WTC11 (cell line): ENCODE results near the gene DMD. TPM values are rescaled to one million over a fixed set of nuclear protein-coding genes. Genes with fewer than 3 reads are reported as not detected.

ENCODE experiments used
- ATAC-seq: fragments of 200-7000 bp; cut with Tn5 transposase; 2 replicates; pipeline ENCODE4 v1.10.0; 2021; ENCODE audit warnings: mild to moderate bottlenecking, moderate library complexity
- CTCF ChIA-PET: fragments of 300-600 bp; sonication (Branson Sonifier 250); formaldehyde crosslinking; loops from one replicate; lab custom pipeline; 2021; ENCODE audit warnings: antibody characterized with exemption; lab: Charles Lee
- POLR2A ChIA-PET: fragments of 350-600 bp; sonication (Branson Sonifier 250); formaldehyde crosslinking; loops from one replicate; lab custom pipeline; 2021; ENCODE audit warnings: antibody characterized with exemption; lab: Charles Lee
- DNase-seq: peaks from one replicate; pipeline ENCODE4 v3.0.0; 2021; ENCODE audit warnings: low spot score
- H3K27ac Mint-ChIP-seq: 2 replicates; pipeline ENCODE4 v1.8.0; 2021; ENCODE audit warnings: mixed read lengths
- H3K27me3 Mint-ChIP-seq: 2 replicates; pipeline ENCODE4 v1.8.0; 2021; ENCODE audit warnings: low read depth, mild to moderate bottlenecking, moderate library complexity, mixed read lengths
- H3K36me3 Mint-ChIP-seq: 2 replicates; pipeline ENCODE4 v1.8.0; 2021; ENCODE audit warnings: mixed read lengths
- H3K4me1 Mint-ChIP-seq: 2 replicates; pipeline ENCODE4 v1.8.0; 2022; ENCODE audit warnings: mixed read lengths
- H3K4me3 Mint-ChIP-seq: 2 replicates; pipeline ENCODE4 v1.8.0; 2021; ENCODE audit warnings: mild to moderate bottlenecking, moderate library complexity, mixed read lengths
- H3K9me3 Mint-ChIP-seq: 2 replicates; pipeline ENCODE4 v1.8.0; 2021; ENCODE audit warnings: mixed read lengths
- ELF4 ChIP-seq: sonication (generic); formaldehyde crosslinking; IDR thresholded peaks from 2 replicates; pipeline ENCODE4 v1.8.1; 2022; ENCODE audit warnings: low read depth, mild to moderate bottlenecking, moderate library complexity, missing genetic modification reagents
- FOXJ3 ChIP-seq: sonication (generic); formaldehyde crosslinking; IDR thresholded peaks from 2 replicates; pipeline ENCODE4 v1.9.0; 2021; ENCODE audit warnings: missing genetic modification reagents, mild to moderate bottlenecking, borderline replicate concordance
- GRHL2 ChIP-seq: fragments of 250-450 bp; sonication (Bioruptor Pico); IDR thresholded peaks from 2 replicates; pipeline ENCODE4 v1.8.0; 2022; ENCODE audit warnings: mild to moderate bottlenecking, moderate library complexity; ENCODE audit not compliant: insufficient replicate concordance, severe bottlenecking
- GTF2I ChIP-seq: fragments of 250-450 bp; sonication (Bioruptor Pico); conservative IDR thresholded peaks from 2 replicates; pipeline ENCODE4 v1.4.0; 2021; ENCODE audit warnings: mild to moderate bottlenecking
- MYBL2 ChIP-seq: sonication (generic); formaldehyde crosslinking; IDR thresholded peaks from 2 replicates; pipeline ENCODE4 v1.8.1; 2023; ENCODE audit warnings: mild to moderate bottlenecking, moderate library complexity, missing genetic modification reagents
- NFATC4 ChIP-seq: fragments of 250-450 bp; sonication (Bioruptor Pico); IDR thresholded peaks from 2 replicates; pipeline ENCODE4 v1.9.0; 2021; ENCODE audit warnings: mild to moderate bottlenecking
- NR2C2 ChIP-seq: sonication (generic); formaldehyde crosslinking; IDR thresholded peaks from 2 replicates; pipeline ENCODE4 v1.8.0; 2022; ENCODE audit warnings: mild to moderate bottlenecking, missing genetic modification reagents
- NR3C1 ChIP-seq: sonication (generic); formaldehyde crosslinking; conservative IDR thresholded peaks from 2 replicates; pipeline ENCODE4 v1.8.1; 2023; ENCODE audit warnings: low read depth, mild to moderate bottlenecking, missing genetic modification reagents
- OVOL2 ChIP-seq: fragments of 250-450 bp; sonication (Bioruptor Pico); IDR thresholded peaks from 2 replicates; pipeline ENCODE4 v1.9.0; 2021; ENCODE audit warnings: mild to moderate bottlenecking, borderline replicate concordance
- RELA ChIP-seq: sonication (generic); formaldehyde crosslinking; IDR thresholded peaks from 2 replicates; pipeline ENCODE4 v1.8.1; 2022; ENCODE audit warnings: missing genetic modification reagents, mild to moderate bottlenecking, borderline replicate concordance
- RORB ChIP-seq: fragments of 250-450 bp; sonication (Bioruptor Pico); IDR thresholded peaks from 2 replicates; pipeline ENCODE4 v1.9.0; 2021; ENCODE audit warnings: mild to moderate bottlenecking
- SMAD4 ChIP-seq: sonication (generic); formaldehyde crosslinking; IDR thresholded peaks from 2 replicates; pipeline ENCODE4 v1.8.0; 2022; ENCODE audit warnings: mild to moderate bottlenecking, missing genetic modification reagents
- ZNF416 ChIP-seq: fragments of 250-450 bp; sonication (Bioruptor Pico); IDR thresholded peaks from 2 replicates; pipeline ENCODE4 v1.9.0; 2021; ENCODE audit warnings: mild to moderate bottlenecking, inconsistent platforms
- total RNA-seq: library from RNA; stranded (reverse); gene quantifications from 3 replicates; pipeline ENCODE4 v1.2.3, GENCODE V29; 2021
- TF ChIP-seq, protein P1 (sequence below): sonication (generic); formaldehyde crosslinking; IDR thresholded peaks from 2 replicates; pipeline ENCODE4 v1.8.0; 2023; ENCODE audit warnings: missing genetic modification reagents
- TF ChIP-seq, protein P2 (sequence below): sonication (generic); formaldehyde crosslinking; IDR thresholded peaks from 2 replicates; pipeline ENCODE4 v1.8.1; 2022; ENCODE audit warnings: missing genetic modification reagents, borderline replicate concordance
- TF ChIP-seq, protein P3 (sequence below): sonication (generic); formaldehyde crosslinking; IDR thresholded peaks from 2 replicates; pipeline ENCODE4 v1.8.1; 2023; ENCODE audit warnings: mild to moderate bottlenecking, missing genetic modification reagents, moderate library complexity
- TF ChIP-seq, protein P4 (sequence below): fragments of 250-450 bp; sonication (Bioruptor Pico); IDR thresholded peaks from 2 replicates; pipeline ENCODE4 v1.9.0; 2021; ENCODE audit warnings: mild to moderate bottlenecking
- TF ChIP-seq, protein P5 (sequence below): sonication (generic); formaldehyde crosslinking; IDR thresholded peaks from 2 replicates; pipeline ENCODE4 v1.8.0; 2023; ENCODE audit warnings: mild to moderate bottlenecking, missing genetic modification reagents
- TF ChIP-seq, protein P6 (sequence below): sonication (generic); formaldehyde crosslinking; IDR thresholded peaks from 2 replicates; pipeline ENCODE4 v1.8.1; 2022; ENCODE audit warnings: low read depth, mild to moderate bottlenecking, moderate library complexity, missing genetic modification reagents, borderline replicate concordance
- TF ChIP-seq, protein P7 (sequence below): fragments of 250-450 bp; sonication (Bioruptor Pico); IDR thresholded peaks from 2 replicates; pipeline ENCODE4 v1.9.0; 2021; ENCODE audit warnings: moderate library complexity, mild to moderate bottlenecking, inconsistent platforms, borderline replicate concordance

Gene DMD
- total RNA-seq, 1 experiment from 2014 or later: 9.1 TPM

DNA sequence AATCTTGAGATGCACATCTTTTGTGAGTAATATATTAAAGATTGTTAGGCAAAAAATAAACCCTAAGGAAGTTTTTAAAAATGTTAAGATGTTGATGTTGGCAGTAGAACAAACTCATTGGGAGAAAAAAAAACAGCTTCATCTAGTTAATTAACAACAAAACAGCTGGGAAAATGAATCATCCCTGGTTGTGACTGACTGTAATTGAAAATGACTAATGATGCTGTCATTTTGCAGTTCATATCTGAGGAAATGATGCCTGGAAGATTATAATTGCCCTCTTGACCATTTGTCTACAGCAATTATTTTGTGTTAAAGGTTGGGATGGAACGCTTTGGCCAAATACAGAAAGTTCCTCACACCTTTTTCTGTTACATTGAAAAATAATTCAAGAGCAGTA lies 1379.1 kb downstream of the DMD start:
- CTCF ChIA-PET: no interaction called here
- no peak for TF ChIP-seq RELA (CRISPR knock-in tag)
- TF ChIP-seq NFATC4 (CRISPR knock-in tag): no peak
- no peak for TF ChIP-seq ZNF416
- TF ChIP-seq ELF4 (CRISPR knock-in tag): no peak
- TF ChIP-seq, protein P1, sequence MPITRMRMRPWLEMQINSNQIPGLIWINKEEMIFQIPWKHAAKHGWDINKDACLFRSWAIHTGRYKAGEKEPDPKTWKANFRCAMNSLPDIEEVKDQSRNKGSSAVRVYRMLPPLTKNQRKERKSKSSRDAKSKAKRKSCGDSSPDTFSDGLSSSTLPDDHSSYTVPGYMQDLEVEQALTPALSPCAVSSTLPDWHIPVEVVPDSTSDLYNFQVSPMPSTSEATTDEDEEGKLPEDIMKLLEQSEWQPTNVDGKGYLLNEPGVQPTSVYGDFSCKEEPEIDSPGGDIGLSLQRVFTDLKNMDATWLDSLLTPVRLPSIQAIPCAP (CRISPR knock-in tag): no peak
- TF ChIP-seq GTF2I (CRISPR knock-in tag): no peak
- TF ChIP-seq MYBL2 (CRISPR knock-in tag): no peak
- no peak for TF ChIP-seq SMAD4 (CRISPR knock-in tag)
- TF ChIP-seq NR2C2 (CRISPR knock-in tag): no peak
- no peak for TF ChIP-seq FOXJ3 (CRISPR knock-in tag)
- no peak for TF ChIP-seq NR3C1 (CRISPR knock-in tag)
- TF ChIP-seq, protein P2, sequence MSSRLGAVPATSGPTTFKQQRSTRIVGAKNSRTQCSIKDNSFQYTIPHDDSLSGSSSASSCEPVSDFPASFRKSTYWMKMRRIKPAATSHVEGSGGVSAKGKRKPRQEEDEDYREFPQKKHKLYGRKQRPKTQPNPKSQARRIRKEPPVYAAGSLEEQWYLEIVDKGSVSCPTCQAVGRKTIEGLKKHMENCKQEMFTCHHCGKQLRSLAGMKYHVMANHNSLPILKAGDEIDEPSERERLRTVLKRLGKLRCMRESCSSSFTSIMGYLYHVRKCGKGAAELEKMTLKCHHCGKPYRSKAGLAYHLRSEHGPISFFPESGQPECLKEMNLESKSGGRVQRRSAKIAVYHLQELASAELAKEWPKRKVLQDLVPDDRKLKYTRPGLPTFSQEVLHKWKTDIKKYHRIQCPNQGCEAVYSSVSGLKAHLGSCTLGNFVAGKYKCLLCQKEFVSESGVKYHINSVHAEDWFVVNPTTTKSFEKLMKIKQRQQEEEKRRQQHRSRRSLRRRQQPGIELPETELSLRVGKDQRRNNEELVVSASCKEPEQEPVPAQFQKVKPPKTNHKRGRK (CRISPR knock-in tag): no peak
- TF ChIP-seq, protein P3, sequence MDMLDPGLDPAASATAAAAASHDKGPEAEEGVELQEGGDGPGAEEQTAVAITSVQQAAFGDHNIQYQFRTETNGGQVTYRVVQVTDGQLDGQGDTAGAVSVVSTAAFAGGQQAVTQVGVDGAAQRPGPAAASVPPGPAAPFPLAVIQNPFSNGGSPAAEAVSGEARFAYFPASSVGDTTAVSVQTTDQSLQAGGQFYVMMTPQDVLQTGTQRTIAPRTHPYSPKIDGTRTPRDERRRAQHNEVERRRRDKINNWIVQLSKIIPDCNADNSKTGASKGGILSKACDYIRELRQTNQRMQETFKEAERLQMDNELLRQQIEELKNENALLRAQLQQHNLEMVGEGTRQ: no peak
- no peak for TF ChIP-seq RORB (CRISPR knock-in tag)
- TF ChIP-seq, protein P4, sequence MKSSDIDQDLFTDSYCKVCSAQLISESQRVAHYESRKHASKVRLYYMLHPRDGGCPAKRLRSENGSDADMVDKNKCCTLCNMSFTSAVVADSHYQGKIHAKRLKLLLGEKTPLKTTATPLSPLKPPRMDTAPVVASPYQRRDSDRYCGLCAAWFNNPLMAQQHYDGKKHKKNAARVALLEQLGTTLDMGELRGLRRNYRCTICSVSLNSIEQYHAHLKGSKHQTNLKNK (CRISPR knock-in tag): no peak
- TF ChIP-seq GRHL2 (CRISPR knock-in tag): no peak
- TF ChIP-seq, protein P5, sequence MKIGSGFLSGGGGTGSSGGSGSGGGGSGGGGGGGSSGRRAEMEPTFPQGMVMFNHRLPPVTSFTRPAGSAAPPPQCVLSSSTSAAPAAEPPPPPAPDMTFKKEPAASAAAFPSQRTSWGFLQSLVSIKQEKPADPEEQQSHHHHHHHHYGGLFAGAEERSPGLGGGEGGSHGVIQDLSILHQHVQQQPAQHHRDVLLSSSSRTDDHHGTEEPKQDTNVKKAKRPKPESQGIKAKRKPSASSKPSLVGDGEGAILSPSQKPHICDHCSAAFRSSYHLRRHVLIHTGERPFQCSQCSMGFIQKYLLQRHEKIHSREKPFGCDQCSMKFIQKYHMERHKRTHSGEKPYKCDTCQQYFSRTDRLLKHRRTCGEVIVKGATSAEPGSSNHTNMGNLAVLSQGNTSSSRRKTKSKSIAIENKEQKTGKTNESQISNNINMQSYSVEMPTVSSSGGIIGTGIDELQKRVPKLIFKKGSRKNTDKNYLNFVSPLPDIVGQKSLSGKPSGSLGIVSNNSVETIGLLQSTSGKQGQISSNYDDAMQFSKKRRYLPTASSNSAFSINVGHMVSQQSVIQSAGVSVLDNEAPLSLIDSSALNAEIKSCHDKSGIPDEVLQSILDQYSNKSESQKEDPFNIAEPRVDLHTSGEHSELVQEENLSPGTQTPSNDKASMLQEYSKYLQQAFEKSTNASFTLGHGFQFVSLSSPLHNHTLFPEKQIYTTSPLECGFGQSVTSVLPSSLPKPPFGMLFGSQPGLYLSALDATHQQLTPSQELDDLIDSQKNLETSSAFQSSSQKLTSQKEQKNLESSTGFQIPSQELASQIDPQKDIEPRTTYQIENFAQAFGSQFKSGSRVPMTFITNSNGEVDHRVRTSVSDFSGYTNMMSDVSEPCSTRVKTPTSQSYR: no peak
- TF ChIP-seq, protein P6, sequence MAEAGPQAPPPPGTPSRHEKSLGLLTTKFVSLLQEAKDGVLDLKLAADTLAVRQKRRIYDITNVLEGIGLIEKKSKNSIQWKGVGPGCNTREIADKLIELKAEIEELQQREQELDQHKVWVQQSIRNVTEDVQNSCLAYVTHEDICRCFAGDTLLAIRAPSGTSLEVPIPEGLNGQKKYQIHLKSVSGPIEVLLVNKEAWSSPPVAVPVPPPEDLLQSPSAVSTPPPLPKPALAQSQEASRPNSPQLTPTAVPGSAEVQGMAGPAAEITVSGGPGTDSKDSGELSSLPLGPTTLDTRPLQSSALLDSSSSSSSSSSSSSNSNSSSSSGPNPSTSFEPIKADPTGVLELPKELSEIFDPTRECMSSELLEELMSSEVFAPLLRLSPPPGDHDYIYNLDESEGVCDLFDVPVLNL (CRISPR knock-in tag): no peak
- TF ChIP-seq OVOL2 (CRISPR knock-in tag): no peak
- TF ChIP-seq, protein P7, sequence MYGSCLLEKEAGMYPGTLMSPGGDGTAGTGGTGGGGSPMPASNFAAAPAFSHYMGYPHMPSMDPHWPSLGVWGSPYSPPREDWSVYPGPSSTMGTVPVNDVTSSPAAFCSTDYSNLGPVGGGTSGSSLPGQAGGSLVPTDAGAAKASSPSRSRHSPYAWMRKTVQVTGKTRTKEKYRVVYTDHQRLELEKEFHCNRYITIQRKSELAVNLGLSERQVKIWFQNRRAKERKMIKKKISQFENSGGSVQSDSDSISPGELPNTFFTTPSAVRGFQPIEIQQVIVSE (CRISPR knock-in tag): no peak

More for the DNA sequence above, 1379.1 kb downstream of the DMD start:
- POLR2A ChIA-PET: no interaction called here
- DNase-seq (no peak), ATAC-seq (no peak)
- H3K9me3 Mint-ChIP-seq: no peaks in the 10 kb centered on the region
- no peaks in the 10 kb centered on the region for H3K4me1 Mint-ChIP-seq
- H3K27me3 Mint-ChIP-seq: no peaks in the 10 kb centered on the region
- no peak overlapping the region for H3K4me3 Mint-ChIP-seq
- no peaks in the 10 kb centered on the region for H3K36me3 Mint-ChIP-seq
- no peak overlapping the region for H3K27ac Mint-ChIP-seq
